SK-N-MC (cell line): ENCODE data around the gene FUCA1.

Experiments used
- EZH2 ChIP-seq: fragments of 200-600 bp; sonication (generic); IDR thresholded peaks from one replicate; pipeline ENCODE4 v1.6.1; 2017; ENCODE audit warnings: antibody characterized with exemption
- POLR2AphosphoS5 ChIP-seq: IDR thresholded peaks from 2 replicates; pipeline ENCODE4 v1.6.1; 2012; ENCODE audit warnings: mild to moderate bottlenecking, low read depth, low read length, borderline replicate concordance

DNA sequence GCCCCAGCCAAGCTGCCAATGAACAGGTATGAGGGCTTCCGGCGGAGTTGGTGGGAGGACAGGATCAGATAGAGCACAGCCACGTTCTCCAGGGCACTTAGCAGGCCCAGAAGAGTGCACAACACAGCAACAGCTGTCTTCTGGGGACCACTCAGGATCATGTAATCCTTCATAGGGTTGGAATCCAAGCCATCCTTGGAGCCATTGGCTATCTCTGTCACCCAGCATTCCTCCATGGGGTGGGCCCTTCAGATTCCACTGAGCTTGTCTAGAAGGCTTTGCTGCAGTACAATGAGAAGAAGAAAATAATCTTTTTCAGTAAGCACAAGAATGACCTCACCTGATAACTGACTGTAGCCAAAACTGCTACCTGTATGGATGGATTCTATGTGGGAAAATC is 7.3 kb upstream of the FUCA1 start:
- TF ChIP-seq EZH2, result no peak
- no peak for TF ChIP-seq POLR2AphosphoS5
